Liver (tissue), 9 donors: ENCODE results near the gene CDKN1A. TPM values are rescaled to one million over a fixed set of nuclear protein-coding genes. Genes with fewer than 3 reads are reported as not detected.

ENCODE experiments used
- DNase-seq: peaks from one replicate; pipeline ENCODE4 v3.0.0-alpha.2; 2017; ENCODE audit warnings: low spot score
- H3K27ac ChIP-seq, 2 donors: one replicate each; pipeline ENCODE4 v1.7.0; 2013; ENCODE audit warnings: inconsistent platforms in 2 of 2, low read length in 2 of 2, control low read depth in 1 of 2, low read depth in 1 of 2, mild to moderate bottlenecking in 1 of 2
- H3K27me3 ChIP-seq, 4 donors: one replicate each; pipeline versions ENCODE4 v1.6.1 to v1.7.0; 2013; ENCODE audit warnings: low read length in 3 of 4, inconsistent platforms in 1 of 4, mild to moderate bottlenecking in 1 of 4, moderate library complexity in 1 of 4; ENCODE audit not compliant: control insufficient read depth in 4 of 4, insufficient read depth in 4 of 4
- H3K36me3 ChIP-seq, 4 donors: one replicate each; pipeline versions ENCODE4 v1.6.1 to v1.7.0; 2013; ENCODE audit warnings: low read length in 3 of 4, mild to moderate bottlenecking in 3 of 4, low read depth in 1 of 4, moderate library complexity in 1 of 4; ENCODE audit not compliant: control insufficient read depth in 4 of 4, insufficient read depth in 3 of 4
- H3K4me1 ChIP-seq, 4 donors: one replicate each; pipeline versions ENCODE4 v1.6.1 to v1.7.0; 2013; ENCODE audit warnings: low read length in 3 of 4, mild to moderate bottlenecking in 3 of 4, moderate library complexity in 1 of 4; ENCODE audit not compliant: control insufficient read depth in 4 of 4, insufficient read depth in 4 of 4
- H3K4me3 ChIP-seq, 3 donors: one replicate each; pipeline versions ENCODE4 v1.6.1 to v1.7.0; 2013; ENCODE audit warnings: low read length in 3 of 3, control low read depth in 1 of 3, low read depth in 1 of 3, mild to moderate bottlenecking in 1 of 3
- H3K9ac ChIP-seq, 2 donors: one replicate each; pipeline ENCODE4 v1.7.0; 2013; ENCODE audit warnings: low read length in 2 of 2, mild to moderate bottlenecking in 2 of 2, moderate library complexity in 2 of 2, control low read depth in 1 of 2, low read depth in 1 of 2
- H3K9me3 ChIP-seq, 4 donors: one replicate each; pipeline versions ENCODE4 v1.6.1 to v1.7.0; 2013; ENCODE audit warnings: low read length in 3 of 4; ENCODE audit not compliant: control insufficient read depth in 4 of 4
- EGR1 ChIP-seq, 2 donors: IDR thresholded peaks; 2 replicates each; pipeline ENCODE4 v1.6.1; 2016 to 2018; ENCODE audit warnings: antibody characterized with exemption in 2 of 2, low read depth in 2 of 2
- FOXA1 ChIP-seq: IDR thresholded peaks from 2 replicates; pipeline ENCODE4 v1.6.1; 2016; ENCODE audit warnings: antibody characterized with exemption
- FOXA2 ChIP-seq: IDR thresholded peaks from 2 replicates; pipeline ENCODE4 v1.6.1; 2016; ENCODE audit warnings: antibody characterized with exemption
- GABPA ChIP-seq, 2 donors: IDR thresholded peaks in 1 of 2; conservative IDR thresholded peaks in 1 of 2; 2 replicates each; pipeline ENCODE4 v1.6.1; 2016; ENCODE audit warnings: antibody characterized with exemption in 2 of 2, mild to moderate bottlenecking in 1 of 2, moderate library complexity in 1 of 2
- HNF4A ChIP-seq, 2 donors: conservative IDR thresholded peaks; 2 replicates each; pipeline ENCODE4 v1.6.1; 2016; ENCODE audit warnings: antibody characterized with exemption in 2 of 2, mild to moderate bottlenecking in 2 of 2
- HNF4G ChIP-seq: IDR thresholded peaks from 2 replicates; pipeline ENCODE4 v1.6.1; 2016; ENCODE audit warnings: antibody characterized with exemption
- JUND ChIP-seq, 2 donors: IDR thresholded peaks; 2 replicates each; pipeline ENCODE4 v1.6.1; 2016; ENCODE audit warnings: antibody characterized with exemption in 2 of 2
- NR2F2 ChIP-seq: IDR thresholded peaks from 2 replicates; pipeline ENCODE4 v1.6.1; 2016; ENCODE audit warnings: antibody characterized with exemption
- RAD21 ChIP-seq, 2 donors: IDR thresholded peaks; 2 replicates each; pipeline ENCODE4 v1.6.1; 2016; ENCODE audit warnings: antibody characterized with exemption in 2 of 2, mild to moderate bottlenecking in 2 of 2
- RXRA ChIP-seq, 2 donors: IDR thresholded peaks; 2 replicates each; pipeline ENCODE4 v1.6.1; 2017 to 2018; ENCODE audit warnings: antibody characterized with exemption in 2 of 2, mild to moderate bottlenecking in 1 of 2
- TAF1 ChIP-seq: conservative IDR thresholded peaks from 2 replicates; pipeline ENCODE4 v1.6.1; 2016; ENCODE audit warnings: antibody characterized with exemption, mild to moderate bottlenecking
- YY1 ChIP-seq: IDR thresholded peaks from 2 replicates; pipeline ENCODE4 v1.6.1; 2016; ENCODE audit warnings: antibody characterized with exemption, mild to moderate bottlenecking
- WGBS: extraction: QIAGEN DNeasy Blood & Tissue Kit; methylation state at CpG from one replicate; pipeline ENCODE4 v1.1.7; 2013; 5-methylcytosine and 5-hydroxymethylcytosine counted together
- polyA plus RNA-seq, 2 donors: library from polyadenylated mRNA; stranded (reverse) in 1 of 2; unstranded in 1 of 2; fragments of 200-250 nt in 1 of 2; fragments of >200 nt in 1 of 2; fragmentation: Nextera tagmentation in 1 of 2; extraction: Ambion mirVana in 1 of 2; gene quantifications; one replicate each; pipeline versions ENCODE4 v1.2.1 to v1.2.3, GENCODE V29; 2013 to 2015
- total RNA-seq, 2 donors: library from RNA; depleted of rRNA; stranded (reverse); fragments of >200 nt; gene quantifications; one replicate each; pipeline ENCODE4 v1.2.3, GENCODE V29; 2014
- TF ChIP-seq, protein P1 (sequence below): fragments of 150-350 bp; IDR thresholded peaks from 2 replicates; pipeline ENCODE4 v1.5.1; 2017; ENCODE audit warnings: improper control_type of control experiment, low read depth, low read length; ENCODE audit not compliant: missing input control
- TF ChIP-seq, protein P2 (sequence below): IDR thresholded peaks from 2 replicates; pipeline ENCODE4 v1.6.1; 2016; ENCODE audit warnings: antibody characterized with exemption
- TF ChIP-seq, protein P3 (sequence below): IDR thresholded peaks from 2 replicates; pipeline ENCODE4 v1.6.1; 2016; ENCODE audit warnings: antibody characterized with exemption
- TF ChIP-seq, protein P4 (sequence below): IDR thresholded peaks from 2 replicates; pipeline ENCODE4 v1.6.1; 2016; ENCODE audit warnings: antibody characterized with exemption
- TF ChIP-seq, protein P5 (sequence below): IDR thresholded peaks from 2 replicates; pipeline ENCODE4 v1.6.1; 2016; ENCODE audit warnings: antibody characterized with exemption, mild to moderate bottlenecking
- donor health status: healthy.
- donor health status: healthy.
- donor health status: healthy.
- donor health status: healthy.
- donor health status: healthy.

CDKN1A gene
- total and polyA plus RNA-seq, 4 donors, result 3.2 to 41.7 (median 20.5) TPM

DNA sequence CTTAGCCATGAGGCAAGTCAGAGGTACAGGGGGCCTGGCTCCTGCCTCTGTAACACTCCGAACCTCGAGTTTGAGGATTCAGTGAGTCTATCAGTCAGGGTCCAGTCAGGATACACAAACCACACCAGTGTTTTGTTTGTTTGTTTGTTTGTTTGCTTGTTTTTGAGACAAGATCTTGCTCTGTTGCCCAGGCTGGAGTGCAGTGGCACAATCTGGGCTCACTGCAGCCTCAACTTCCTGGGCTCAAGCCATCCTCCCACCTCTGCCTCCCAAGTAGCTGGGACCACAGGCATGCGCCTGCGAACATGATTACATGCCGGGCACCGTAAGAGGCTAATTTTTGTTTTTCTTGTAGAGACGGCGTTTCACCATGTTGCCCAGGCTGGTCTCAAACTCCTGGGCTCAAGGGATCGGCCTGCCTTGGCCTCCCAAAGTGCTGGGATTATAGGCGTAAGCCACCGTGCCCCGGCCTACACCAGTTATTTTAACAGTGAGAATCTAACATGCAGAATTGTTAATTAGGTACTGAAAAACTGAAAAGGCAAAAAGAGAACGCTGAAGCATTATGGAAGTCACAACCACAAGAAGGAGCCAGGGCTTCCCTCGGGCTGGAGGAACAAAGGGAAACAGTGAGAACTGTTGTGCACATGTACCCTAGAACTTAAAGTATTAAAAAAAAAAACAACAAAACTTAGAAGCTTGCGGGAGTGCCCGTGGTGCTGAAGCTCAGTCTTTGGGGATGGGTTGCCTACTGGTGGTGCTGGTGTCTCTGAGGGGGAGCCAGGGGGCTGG is 44.0 kb upstream of the CDKN1A start:
- H3K4me3 ChIP-seq, result no peak overlapping the region
- TF ChIP-seq RXRA (IDR thresholded peaks at IDR 0.05), result no peak
- TF ChIP-seq JUND (IDR thresholded peaks at IDR 0.05), result no peak
- no peak for TF ChIP-seq FOXA2
- no peak for TF ChIP-seq NR2F2
- TF ChIP-seq, protein P1, sequence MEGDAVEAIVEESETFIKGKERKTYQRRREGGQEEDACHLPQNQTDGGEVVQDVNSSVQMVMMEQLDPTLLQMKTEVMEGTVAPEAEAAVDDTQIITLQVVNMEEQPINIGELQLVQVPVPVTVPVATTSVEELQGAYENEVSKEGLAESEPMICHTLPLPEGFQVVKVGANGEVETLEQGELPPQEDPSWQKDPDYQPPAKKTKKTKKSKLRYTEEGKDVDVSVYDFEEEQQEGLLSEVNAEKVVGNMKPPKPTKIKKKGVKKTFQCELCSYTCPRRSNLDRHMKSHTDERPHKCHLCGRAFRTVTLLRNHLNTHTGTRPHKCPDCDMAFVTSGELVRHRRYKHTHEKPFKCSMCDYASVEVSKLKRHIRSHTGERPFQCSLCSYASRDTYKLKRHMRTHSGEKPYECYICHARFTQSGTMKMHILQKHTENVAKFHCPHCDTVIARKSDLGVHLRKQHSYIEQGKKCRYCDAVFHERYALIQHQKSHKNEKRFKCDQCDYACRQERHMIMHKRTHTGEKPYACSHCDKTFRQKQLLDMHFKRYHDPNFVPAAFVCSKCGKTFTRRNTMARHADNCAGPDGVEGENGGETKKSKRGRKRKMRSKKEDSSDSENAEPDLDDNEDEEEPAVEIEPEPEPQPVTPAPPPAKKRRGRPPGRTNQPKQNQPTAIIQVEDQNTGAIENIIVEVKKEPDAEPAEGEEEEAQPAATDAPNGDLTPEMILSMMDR, result no peak
- TF ChIP-seq HNF4A (conservative IDR thresholded peaks at IDR 0.05), result no peak
- no peak for TF ChIP-seq EGR1 (IDR thresholded peaks at IDR 0.05; ENCODE audit: low read depth in 2 of 2)
- TF ChIP-seq, protein P2, sequence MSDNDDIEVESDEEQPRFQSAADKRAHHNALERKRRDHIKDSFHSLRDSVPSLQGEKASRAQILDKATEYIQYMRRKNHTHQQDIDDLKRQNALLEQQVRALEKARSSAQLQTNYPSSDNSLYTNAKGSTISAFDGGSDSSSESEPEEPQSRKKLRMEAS, result no peak
- TF ChIP-seq, protein P3, sequence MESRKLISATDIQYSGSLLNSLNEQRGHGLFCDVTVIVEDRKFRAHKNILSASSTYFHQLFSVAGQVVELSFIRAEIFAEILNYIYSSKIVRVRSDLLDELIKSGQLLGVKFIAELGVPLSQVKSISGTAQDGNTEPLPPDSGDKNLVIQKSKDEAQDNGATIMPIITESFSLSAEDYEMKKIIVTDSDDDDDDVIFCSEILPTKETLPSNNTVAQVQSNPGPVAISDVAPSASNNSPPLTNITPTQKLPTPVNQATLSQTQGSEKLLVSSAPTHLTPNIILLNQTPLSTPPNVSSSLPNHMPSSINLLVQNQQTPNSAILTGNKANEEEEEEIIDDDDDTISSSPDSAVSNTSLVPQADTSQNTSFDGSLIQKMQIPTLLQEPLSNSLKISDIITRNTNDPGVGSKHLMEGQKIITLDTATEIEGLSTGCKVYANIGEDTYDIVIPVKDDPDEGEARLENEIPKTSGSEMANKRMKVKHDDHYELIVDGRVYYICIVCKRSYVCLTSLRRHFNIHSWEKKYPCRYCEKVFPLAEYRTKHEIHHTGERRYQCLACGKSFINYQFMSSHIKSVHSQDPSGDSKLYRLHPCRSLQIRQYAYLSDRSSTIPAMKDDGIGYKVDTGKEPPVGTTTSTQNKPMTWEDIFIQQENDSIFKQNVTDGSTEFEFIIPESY, result no peak
- TF ChIP-seq FOXA1, result no peak
- TF ChIP-seq, protein P4, sequence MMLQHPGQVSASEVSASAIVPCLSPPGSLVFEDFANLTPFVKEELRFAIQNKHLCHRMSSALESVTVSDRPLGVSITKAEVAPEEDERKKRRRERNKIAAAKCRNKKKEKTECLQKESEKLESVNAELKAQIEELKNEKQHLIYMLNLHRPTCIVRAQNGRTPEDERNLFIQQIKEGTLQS, result no peak
- no peak for TF ChIP-seq YY1
- no peak for TF ChIP-seq GABPA (IDR thresholded peaks at IDR 0.05 in 1 of 2, conservative IDR thresholded peaks at IDR 0.05 in 1 of 2)
- 87% methylated on average over 16 of the region's 16 CpGs for WGBS
- DNase-seq, result no peak
- H3K36me3 ChIP-seq, result no peaks in the 10 kb centered on the region
- H3K9ac ChIP-seq, result no peak overlapping the region
- H3K9me3 ChIP-seq, result no peaks in the 10 kb centered on the region
- H3K4me1 ChIP-seq, result peaks cover 6 to 25% (median 18%) of the 10 kb centered on the region in 4 donors
- H3K27ac ChIP-seq, result no peak overlapping the region
- H3K27me3 ChIP-seq, result no peaks in the 10 kb centered on the region

DNA sequence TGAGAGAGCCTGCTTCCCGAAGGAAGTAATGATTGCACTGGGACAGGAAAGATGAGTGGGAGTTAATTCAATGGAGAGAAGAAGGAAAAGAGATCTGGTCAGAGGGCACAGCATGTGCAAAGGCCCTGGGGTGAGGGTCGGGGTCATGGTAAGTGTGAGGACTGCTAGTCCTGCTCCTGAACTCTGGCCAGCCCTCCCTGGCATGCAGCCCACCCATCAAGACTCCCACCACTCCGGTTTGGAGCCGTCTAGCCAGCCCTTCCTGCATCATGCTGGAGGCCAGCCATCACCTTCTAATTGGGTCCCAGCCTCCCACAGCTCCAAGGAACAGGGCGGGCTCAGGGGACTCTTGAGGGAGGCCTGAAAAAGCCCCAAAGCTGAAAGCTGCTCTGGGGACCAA is 42.2 kb upstream of the CDKN1A start:
- Histone ChIP-seq H3K27me3 (no peaks in the 10 kb centered on the region), H3K27ac (no peak overlapping the region), H3K4me3 (no peak overlapping the region), H3K9ac (no peak overlapping the region), H3K36me3 (no peaks in the 10 kb centered on the region), H3K9me3 (no peaks in the 10 kb centered on the region), H3K4me1 (peaks cover 10 to 27% (median 22%) of the 10 kb centered on the region in 4 donors)
- 85% methylated on average over 5 of the region's 5 CpGs for WGBS
- no peak for DNase-seq
- TF ChIP-seq RXRA (IDR thresholded peaks at IDR 0.05) (no peak), TAF1 (no peak), NR2F2 (no peak), HNF4G (no peak), RAD21 (IDR thresholded peaks at IDR 0.05) (no peak), FOXA1 (no peak)
- TF ChIP-seq, protein P5, sequence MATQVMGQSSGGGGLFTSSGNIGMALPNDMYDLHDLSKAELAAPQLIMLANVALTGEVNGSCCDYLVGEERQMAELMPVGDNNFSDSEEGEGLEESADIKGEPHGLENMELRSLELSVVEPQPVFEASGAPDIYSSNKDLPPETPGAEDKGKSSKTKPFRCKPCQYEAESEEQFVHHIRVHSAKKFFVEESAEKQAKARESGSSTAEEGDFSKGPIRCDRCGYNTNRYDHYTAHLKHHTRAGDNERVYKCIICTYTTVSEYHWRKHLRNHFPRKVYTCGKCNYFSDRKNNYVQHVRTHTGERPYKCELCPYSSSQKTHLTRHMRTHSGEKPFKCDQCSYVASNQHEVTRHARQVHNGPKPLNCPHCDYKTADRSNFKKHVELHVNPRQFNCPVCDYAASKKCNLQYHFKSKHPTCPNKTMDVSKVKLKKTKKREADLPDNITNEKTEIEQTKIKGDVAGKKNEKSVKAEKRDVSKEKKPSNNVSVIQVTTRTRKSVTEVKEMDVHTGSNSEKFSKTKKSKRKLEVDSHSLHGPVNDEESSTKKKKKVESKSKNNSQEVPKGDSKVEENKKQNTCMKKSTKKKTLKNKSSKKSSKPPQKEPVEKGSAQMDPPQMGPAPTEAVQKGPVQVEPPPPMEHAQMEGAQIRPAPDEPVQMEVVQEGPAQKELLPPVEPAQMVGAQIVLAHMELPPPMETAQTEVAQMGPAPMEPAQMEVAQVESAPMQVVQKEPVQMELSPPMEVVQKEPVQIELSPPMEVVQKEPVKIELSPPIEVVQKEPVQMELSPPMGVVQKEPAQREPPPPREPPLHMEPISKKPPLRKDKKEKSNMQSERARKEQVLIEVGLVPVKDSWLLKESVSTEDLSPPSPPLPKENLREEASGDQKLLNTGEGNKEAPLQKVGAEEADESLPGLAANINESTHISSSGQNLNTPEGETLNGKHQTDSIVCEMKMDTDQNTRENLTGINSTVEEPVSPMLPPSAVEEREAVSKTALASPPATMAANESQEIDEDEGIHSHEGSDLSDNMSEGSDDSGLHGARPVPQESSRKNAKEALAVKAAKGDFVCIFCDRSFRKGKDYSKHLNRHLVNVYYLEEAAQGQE, result no peak
- TF ChIP-seq, protein P4, result no peak
